RPMI8226 (cell line): Measurements from ENCODE around the gene GNG13.
"Not testable (repeated sequence)": the region's sequence is repeated elsewhere in the genome, so short reads cannot be mapped to it uniquely, and the experiment has no call there.

Experiments
- DNase-seq: peaks from one replicate; pipeline ENCODE4 v3.0.0-alpha.2; 2015

Gene GNG13, protein sequence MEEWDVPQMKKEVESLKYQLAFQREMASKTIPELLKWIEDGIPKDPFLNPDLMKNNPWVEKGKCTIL

DNA sequence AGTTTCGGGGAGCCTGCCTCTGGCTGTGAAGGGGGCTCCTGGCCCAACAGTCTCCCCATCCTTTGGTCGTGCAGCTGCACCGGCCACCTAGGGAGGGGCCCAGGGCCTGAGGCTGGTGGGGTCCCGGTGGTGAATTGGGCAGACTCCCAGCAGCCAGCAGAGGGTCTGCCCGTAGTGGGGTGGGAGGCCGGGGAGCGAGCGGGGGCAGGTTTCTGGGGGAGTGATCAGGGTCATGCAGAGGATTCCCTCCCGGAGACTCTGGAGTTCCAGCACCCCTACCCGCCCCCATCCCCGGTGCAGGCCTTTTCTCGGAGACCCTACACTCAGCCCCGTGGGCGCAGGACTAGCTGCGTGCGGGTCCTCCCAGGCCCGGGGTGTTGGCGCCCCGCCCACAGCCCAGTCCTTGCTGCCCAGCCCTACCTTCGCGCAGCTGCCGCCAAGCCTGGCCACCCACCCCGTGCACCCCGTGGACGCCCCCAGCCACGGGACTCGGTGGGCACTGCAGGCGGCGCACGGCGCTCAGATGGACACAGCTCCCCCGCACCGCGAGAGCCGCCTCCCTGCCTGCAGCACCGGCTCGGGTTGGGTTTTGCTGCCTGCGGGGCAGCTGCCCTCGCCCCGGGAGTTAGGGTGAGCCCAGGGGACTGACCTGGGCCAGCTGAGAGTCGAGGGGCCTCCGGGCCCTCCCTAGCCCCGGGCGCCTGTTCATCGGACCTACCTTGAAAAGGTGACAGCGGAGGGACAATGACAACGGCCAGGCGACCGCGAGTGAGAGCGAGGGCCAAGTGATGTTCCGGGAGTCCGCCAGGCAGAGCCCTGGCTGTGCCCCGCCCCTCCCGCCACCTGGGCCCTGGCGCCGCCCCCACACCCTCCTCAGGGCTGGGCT, at the start of gene GNG13:
TSS of gene GNG13 (minus strand) at position 787 of the 886 bp plus-strand sequence. CDS start 1,657 bp downstream, outside the sequence.
- DNase-seq, result peak; percentile 54

- DNase-seq, result no peak
Measured at GRCh38 chr16:848510-849253, 48.1 kb upstream of the GNG13 start.

DNA sequence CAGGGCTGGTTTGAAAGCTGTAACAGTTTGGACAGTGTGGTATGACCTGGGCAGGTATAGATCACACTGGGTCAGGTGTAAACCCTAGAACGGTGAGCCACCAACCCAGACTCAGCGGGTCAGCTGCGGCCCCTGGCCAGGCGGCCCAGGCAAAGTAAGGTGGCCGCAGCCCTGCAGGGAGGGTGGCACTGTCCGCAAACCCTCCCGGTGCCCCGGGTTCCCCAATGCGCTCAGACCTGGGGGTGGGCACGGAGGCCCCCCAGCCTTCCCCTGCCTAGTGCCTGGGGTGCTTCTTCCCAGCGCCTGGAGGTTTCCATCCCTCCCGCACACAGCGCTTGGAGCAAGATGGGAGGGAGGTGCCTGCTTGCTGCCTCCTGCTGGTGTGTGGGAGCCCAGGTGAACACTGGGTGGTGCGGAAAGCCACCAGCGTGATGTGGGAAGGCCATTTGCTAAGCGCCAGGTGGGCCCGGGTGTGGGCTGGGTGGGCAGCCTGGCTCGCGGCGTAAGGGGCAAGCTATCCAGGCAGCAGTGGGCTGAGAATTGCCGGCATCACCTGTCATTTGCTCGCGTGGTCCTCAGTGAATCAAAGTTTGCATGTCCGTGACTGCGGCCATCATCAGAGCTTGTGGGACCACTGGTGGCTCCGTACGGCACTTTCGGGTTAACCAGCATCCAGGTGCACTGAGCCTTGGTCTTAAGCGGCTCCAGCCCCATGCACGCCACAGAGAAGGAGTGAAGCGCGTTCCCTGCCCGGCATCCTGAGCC, 47.3 kb upstream of the GNG13 start:
- no peak for DNase-seq

- no peak for DNase-seq
Measured at GRCh38 chr16:847151-847550, 46.6 kb upstream of the GNG13 start.

DNA sequence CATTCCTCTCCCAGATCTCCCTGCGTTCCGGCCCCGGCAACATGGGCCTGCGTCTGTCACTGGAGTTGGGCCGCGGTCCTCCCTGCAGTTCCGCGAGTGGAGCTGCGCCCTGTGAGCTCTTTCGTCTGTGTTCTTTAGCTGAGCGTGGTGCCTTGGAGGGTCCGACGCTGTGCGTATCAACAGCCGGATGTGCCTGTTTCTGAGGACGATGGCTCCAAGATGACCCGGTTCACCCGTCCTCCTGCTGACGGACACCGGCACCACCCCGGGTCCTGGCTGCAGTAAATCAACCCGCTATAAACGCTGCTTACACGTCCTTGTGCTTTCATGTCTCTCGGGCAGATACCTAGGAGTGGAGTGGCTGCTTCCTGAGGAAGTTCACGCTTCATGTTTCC, 44.8 kb upstream of the GNG13 start:
- no peak for DNase-seq

DNA sequence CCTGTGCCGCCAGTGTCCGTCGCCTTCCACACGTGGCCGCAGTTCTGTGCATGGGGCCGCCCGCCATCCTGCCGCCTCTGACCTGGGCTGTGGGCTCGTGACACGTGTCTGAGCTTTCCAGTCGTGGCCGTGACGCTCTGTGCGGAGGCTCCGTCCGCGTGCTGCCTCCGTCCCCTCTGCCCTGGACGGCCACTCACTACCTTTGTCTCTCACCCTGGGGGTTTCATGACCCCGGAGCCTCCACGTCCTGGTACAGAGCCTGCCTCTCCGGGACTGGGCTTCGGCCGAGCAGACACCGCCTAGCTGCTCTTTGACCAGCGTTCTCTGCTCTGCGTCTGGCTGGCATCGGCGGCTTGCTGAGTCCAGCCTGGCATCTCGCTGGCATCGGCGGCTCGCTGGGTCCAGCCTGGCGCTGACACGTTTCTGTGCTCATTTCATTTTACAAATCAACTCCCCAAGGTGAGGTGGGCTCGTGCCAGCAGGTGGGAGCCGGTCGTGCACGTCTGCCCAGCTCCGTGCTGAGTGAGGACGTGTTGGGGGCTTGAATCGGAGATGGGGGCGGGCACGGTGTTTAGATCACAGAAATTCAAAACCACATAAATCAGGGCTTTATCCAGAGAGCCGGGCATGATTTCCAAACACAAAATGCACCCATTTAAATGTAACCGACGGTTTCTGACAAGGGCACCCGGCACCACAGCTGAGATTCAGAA, 44.3 kb upstream of the GNG13 start:
- DNase-seq, result no peak

GRCh38 chr16:843771-844170, 43.2 kb upstream of the GNG13 start:
- no peak for DNase-seq

- no peak for DNase-seq
Measured at GRCh38 chr16:842711-843560, 42.4 kb upstream of the GNG13 start.

GRCh38 chr16:842061-842476, 41.5 kb upstream of the GNG13 start:
- peak; percentile 75 for DNase-seq

DNA sequence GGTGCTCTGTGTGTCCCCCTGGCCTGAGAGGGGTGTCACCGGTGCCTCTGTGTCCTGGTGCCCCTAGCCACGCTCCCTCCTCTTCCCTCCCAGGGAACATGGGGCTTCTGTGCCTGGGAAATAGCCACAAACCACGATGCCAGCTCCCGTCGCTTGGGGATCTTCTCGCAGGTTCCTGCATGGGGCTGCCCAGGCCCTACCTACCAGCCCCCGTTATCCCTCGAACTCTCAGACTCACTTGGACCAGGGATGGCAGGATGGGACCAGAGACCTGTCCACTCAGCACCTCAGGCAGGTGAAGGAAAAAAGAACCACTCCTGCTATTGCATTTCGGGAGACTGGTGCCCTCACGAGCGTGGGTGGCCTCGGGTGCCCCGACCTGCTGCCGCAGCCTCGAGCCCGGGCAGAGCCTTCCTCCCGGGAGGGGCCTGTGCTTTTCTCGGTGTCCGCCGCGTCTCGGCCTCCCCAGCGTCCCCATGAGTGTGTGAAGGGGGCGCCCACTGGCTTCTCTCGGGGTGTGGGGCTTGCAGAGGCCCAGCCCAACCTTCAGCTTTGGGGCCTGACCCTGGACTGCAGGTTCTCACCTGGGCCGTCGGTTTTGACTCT, 41.0 kb upstream of the GNG13 start:
- no peak for DNase-seq

DNA sequence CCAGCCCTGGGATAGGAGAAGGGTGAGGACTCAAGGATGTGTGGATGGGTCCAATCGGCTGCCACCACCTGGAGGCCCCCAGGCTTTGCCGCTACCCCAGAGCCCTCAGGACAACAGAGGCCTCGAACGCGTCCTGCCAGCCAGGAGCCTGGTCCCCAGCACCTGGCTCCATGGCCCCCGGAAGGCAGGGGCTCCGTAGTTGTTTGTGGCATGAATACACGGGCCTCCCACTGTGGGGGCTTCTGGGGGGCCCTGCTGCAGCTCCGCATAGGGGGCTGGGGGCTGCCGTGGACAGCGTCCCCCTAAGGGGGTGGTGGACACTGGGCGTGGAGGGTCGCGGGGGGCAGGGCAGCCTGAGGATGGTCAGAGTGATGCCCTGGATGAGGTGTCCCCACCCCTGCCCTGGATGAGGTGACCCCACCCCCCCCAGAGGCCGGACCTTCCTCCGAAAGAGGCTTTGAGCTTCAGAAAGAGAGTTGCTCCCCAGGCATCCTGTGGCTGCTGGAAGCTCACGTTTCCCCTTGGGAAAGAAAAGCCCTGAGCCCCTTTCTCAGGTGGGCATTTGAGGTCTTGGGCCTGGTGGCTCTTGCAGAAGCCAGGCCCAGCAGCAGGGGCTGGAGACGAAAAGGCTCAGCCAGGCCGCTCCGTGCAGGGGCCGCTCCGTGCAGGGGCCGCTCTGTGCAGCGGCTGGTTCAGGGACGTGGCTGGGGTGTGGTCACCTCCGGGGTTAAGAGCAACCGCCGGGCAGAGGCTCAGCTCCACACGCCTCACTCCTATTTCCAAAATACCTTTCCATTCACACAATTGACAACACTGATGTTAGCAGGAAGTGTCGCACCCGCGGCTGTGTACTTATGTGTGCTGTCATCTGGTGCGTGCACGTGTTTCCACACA, 40.3 kb upstream of the GNG13 start:
- DNase-seq, result no peak

GRCh38 chr16:839643-840408, 39.3 kb upstream of the GNG13 start:
- no peak for DNase-seq

DNA sequence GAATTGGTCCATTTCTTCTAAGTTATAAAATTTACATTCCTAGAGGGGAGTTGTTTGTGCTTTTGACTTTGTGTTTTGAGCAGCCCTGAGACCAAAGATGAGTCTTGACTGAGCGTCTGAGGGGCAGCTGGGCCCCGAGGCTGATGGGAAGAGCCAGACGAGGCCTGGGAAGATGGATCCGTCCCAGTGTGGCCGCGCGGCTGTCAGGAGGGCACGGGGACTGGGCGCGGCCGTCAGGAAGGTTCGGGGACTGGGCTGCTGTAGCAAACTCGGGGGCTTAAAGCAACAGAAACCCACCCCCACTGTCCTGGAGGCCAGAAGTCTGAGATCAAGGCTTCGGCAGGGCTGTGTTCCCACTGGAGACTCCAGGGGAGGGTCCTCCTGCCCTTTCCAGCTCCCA, 38.2 kb upstream of the GNG13 start:
- DNase-seq, result no peak

DNA sequence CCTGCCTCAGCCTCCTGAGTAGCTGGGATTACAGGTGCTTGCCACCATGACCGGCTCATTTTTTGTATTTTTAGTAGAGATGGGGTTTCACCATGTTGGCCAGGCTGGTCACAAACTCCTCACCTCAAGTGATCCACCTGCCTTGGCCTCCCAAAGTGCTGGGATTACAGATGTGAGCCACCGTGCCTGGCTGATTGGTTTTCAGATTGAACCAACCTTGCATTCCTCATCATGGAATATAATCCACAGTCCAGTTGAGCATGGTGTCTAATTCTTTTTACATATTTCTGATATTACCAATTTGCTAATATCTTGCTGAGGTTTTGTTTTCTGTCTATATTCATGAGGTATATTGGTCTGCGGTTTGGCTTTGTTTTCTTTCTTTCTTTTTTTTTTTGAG, 36.3 kb upstream of the GNG13 start:
- DNase-seq, result not testable (repeated sequence)

DNA sequence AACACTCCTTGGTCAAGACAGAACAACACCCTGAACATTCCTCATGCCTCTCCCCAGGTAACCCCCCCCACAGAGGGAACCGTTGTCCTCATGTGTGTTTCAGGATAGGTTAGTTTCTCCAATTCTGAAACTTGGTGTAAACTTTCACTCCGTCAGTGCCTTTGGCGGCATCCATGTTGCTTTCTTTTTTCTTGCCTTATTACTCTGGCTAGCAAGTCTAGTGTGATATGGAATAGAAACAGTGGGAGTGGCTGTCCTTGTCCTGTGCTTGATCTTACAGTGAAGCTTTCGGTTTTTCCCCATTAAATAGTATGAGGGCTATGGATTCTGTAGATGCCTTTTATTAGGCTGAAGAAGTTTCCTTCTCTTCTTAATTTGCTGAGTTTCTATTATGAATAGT, 35.7 kb upstream of the GNG13 start:
- DNase-seq, result no peak

GRCh38 chr16:835373-835772, 34.8 kb upstream of the GNG13 start:
- no peak for DNase-seq

GRCh38 chr16:833411-833810, 32.9 kb upstream of the GNG13 start:
- DNase-seq, result no peak

DNA sequence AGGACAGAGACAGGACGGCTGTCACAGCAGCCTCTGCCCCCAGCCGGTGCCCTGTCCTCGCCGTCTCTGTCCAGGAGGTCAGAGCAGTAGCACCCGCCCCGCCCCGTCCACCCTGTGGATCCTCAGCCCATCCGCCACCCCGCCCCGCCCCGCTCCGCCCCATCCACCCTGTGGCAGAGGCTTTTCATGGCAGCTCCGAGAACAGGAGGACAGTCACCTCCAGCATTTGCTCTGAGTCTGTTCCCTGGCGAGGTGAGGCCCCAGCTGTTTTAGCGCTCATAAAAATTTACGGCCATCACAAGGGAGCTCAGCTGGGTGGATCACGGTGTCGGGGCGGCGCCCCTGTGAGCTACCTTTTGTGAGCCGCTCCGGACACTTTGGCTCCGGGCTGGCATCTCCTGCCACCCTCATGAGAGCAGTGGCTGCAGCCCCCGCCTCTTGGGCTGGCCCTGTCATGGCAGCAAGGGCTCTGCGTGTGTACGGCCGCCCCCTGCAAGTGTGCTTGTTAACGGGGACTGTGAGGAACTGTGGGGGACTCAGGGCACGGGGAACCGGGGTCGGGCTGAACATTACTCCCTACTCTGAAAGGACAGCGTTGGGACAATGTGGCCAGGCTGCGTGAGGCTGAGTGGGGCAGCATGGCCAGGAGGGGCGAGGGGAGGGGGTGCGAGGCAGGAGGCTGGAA, 32.3 kb upstream of the GNG13 start:
- peak; percentile 41 for DNase-seq
